ENCODE data around the gene TCF25. TPM values are rescaled to one million over a fixed set of nuclear protein-coding genes. Genes with fewer than 3 reads are reported as not detected.
"Not testable (repeated sequence)": the region's sequence is repeated elsewhere in the genome, so short reads cannot be mapped to it uniquely, and the experiment has no call there.

The TCF25 gene
- total and polyA plus RNA-seq, 4 experiments from 2014 or later: 86.4 to 308 (median 195) TPM

- intact Hi-C loops (cut with micrococcal nuclease): loop anchor here (1.0 kb wide), 1 partner anchor 211 kb away; no protein-coding TSS in a partner anchor
- peaks cover 3% of the 10 kb centered on the region for H3K4me1 ChIP-seq (ENCODE audit: insufficient read depth, low read length)
- H3K27ac Mint-ChIP-seq: peak overlapping the region in 3 of 7 donors; percentile 37 to 73 (median 59)
- DNase-seq: peak in 1 of 5 donors; percentile 26
- POLR2A ChIA-PET (ENCODE audit: partially characterized antibody): interaction anchor here (0.7 to 2.3 kb wide), 7 partner anchors 12 to 213 kb away, joined by 3 to 9 read pairs (median 4); partner anchors contain the start of genes TCF25 and TUBB3
- H3K4me3 Mint-ChIP-seq: no peak overlapping the region
- H3K36me3 Mint-ChIP-seq: peaks cover 10 to 35% of the 10 kb centered on the region in 2 donors
- CTCF ChIA-PET (ENCODE audit: partially characterized antibody): interaction anchor here (0.8 to 3.5 kb wide), 18 partner anchors 8 to 269 kb away, joined by 3 to 33 read pairs (median 3); partner anchors contain the start of genes MC1R and SPATA2L
- H3K4me3 ChIP-seq (ENCODE audit: low read length in 2 of 2): no peak overlapping the region
- peaks cover 3 to 23% (median 5%) of the 10 kb centered on the region in 4 donors for H3K4me1 Mint-ChIP-seq
- H3K27me3 Mint-ChIP-seq: no peaks in the 10 kb centered on the region
- H3K27ac ChIP-seq (ENCODE audit: low read depth, low read length): no peak overlapping the region
- no peaks in the 10 kb centered on the region for H3K27me3 ChIP-seq (ENCODE audit: insufficient read depth, low read length)
- H3K36me3 ChIP-seq (ENCODE audit: insufficient read depth, low read length): peaks cover 10% of the 10 kb centered on the region
- H3K9me3 Mint-ChIP-seq: no peaks in the 10 kb centered on the region
- no peaks in the 10 kb centered on the region for H3K9me3 ChIP-seq (ENCODE audit: control insufficient read depth in 1 of 2, low read length in 2 of 2)
Measured at GRCh38 chr16:89910717-89911354, 37.4 kb downstream of the TCF25 start.

GRCh38 chr16:89911375-89911774 is 38.0 kb downstream of the TCF25 start:
- Mint-ChIP-seq H3K4me3 (no peak overlapping the region), H3K27me3 (no peaks in the 10 kb centered on the region), H3K36me3 (peaks cover 5 to 29% of the 10 kb centered on the region in 2 donors), H3K4me1 (peaks cover 3 to 28% (median 6%) of the 10 kb centered on the region in 4 donors), H3K27ac (peak overlapping the region in 2 of 7 donors; percentile 24 to 37), H3K9me3 (no peaks in the 10 kb centered on the region)
- ChIA-PET POLR2A (ENCODE audit: partially characterized antibody) (interaction anchor here (1.2 to 2.3 kb wide), 3 partner anchors 12 to 190 kb away, joined by 3 to 8 read pairs (median 3); partner anchors contain the start of genes TUBB3, VPS9D1 and ZNF276), CTCF (ENCODE audit: partially characterized antibody) (interaction anchor here (2.2 to 3.5 kb wide), 2 partner anchors 13 to 211 kb away, joined by 7 to 33 read pairs; partner anchors contain the start of gene SPATA2L)
- Histone ChIP-seq H3K9me3 (ENCODE audit: control insufficient read depth in 1 of 2, low read length in 2 of 2) (no peaks in the 10 kb centered on the region), H3K27ac (ENCODE audit: low read depth, low read length) (no peak overlapping the region), H3K4me1 (ENCODE audit: insufficient read depth, low read length) (peaks cover 3% of the 10 kb centered on the region), H3K36me3 (ENCODE audit: insufficient read depth, low read length) (peaks cover 8% of the 10 kb centered on the region), H3K27me3 (ENCODE audit: insufficient read depth, low read length) (no peaks in the 10 kb centered on the region), H3K4me3 (ENCODE audit: low read length in 2 of 2) (no peak overlapping the region)
- intact Hi-C loops (cut with micrococcal nuclease): no loop called here
- peak in 1 of 5 donors; percentile 19 for DNase-seq

GRCh38 chr16:89912143-89912542 is 38.8 kb downstream of the TCF25 start:
- Mint-ChIP-seq H3K36me3 (peaks cover 3 to 22% of the 10 kb centered on the region in 2 donors), H3K4me1 (peaks cover 3 to 28% (median 7%) of the 10 kb centered on the region in 4 donors), H3K27me3 (no peaks in the 10 kb centered on the region), H3K4me3 (no peak overlapping the region), H3K27ac (peak overlapping the region in 1 of 7 donors; percentile 50), H3K9me3 (no peaks in the 10 kb centered on the region)
- Histone ChIP-seq H3K4me1 (ENCODE audit: insufficient read depth, low read length) (peaks cover 5% of the 10 kb centered on the region), H3K4me3 (ENCODE audit: low read length in 2 of 2) (no peak overlapping the region), H3K27ac (ENCODE audit: low read depth, low read length) (no peak overlapping the region), H3K9me3 (ENCODE audit: control insufficient read depth in 1 of 2, low read length in 2 of 2) (no peaks in the 10 kb centered on the region), H3K36me3 (ENCODE audit: insufficient read depth, low read length) (peaks cover 5% of the 10 kb centered on the region), H3K27me3 (ENCODE audit: insufficient read depth, low read length) (no peaks in the 10 kb centered on the region)
- no peak for DNase-seq
- ChIA-PET POLR2A (ENCODE audit: partially characterized antibody) (interaction anchor here (1.2 to 2.3 kb wide), 3 partner anchors 11 to 191 kb away, joined by 3 to 8 read pairs (median 4); partner anchors contain the start of genes TUBB3, VPS9D1 and ZNF276), CTCF (ENCODE audit: partially characterized antibody) (no interaction called here)
- intact Hi-C loops (cut with micrococcal nuclease): no loop called here

- peaks cover 5% of the 10 kb centered on the region for H3K36me3 ChIP-seq (ENCODE audit: insufficient read depth, low read length)
- peak in 1 of 5 donors; percentile 23 for DNase-seq
- Mint-ChIP-seq H3K4me3 (no peak overlapping the region), H3K27me3 (no peaks in the 10 kb centered on the region), H3K9me3 (no peaks in the 10 kb centered on the region), H3K4me1 (peaks cover 5 to 32% (median 11%) of the 10 kb centered on the region in 4 donors), H3K27ac (no peak overlapping the region), H3K36me3 (peaks cover 3 to 22% of the 10 kb centered on the region in 2 donors)
- no peaks in the 10 kb centered on the region for H3K9me3 ChIP-seq (ENCODE audit: control insufficient read depth in 1 of 2, low read length in 2 of 2)
- no peaks in the 10 kb centered on the region for H3K27me3 ChIP-seq (ENCODE audit: insufficient read depth, low read length)
- intact Hi-C loops (cut with micrococcal nuclease): no loop called here
- H3K4me3 ChIP-seq (ENCODE audit: low read length in 2 of 2): no peak overlapping the region
- H3K4me1 ChIP-seq (ENCODE audit: insufficient read depth, low read length): peaks cover 10% of the 10 kb centered on the region
- CTCF ChIA-PET (ENCODE audit: partially characterized antibody): no interaction called here
- POLR2A ChIA-PET (ENCODE audit: partially characterized antibody): interaction anchor here (1.2 to 1.3 kb wide), 2 partner anchors 10 to 192 kb away, joined by 3 to 4 read pairs; partner anchors contain the start of genes TUBB3, VPS9D1 and ZNF276
- no peak overlapping the region for H3K27ac ChIP-seq (ENCODE audit: low read depth, low read length)
Measured at GRCh38 chr16:89912627-89913026, 39.2 kb downstream of the TCF25 start.

GRCh38 chr16:89913408-89914387 is 40.3 kb downstream of the TCF25 start:
- H3K4me3 ChIP-seq (ENCODE audit: low read length in 2 of 2): no peak overlapping the region
- peaks cover 20% of the 10 kb centered on the region for H3K4me1 ChIP-seq (ENCODE audit: insufficient read depth, low read length)
- H3K27ac Mint-ChIP-seq: peak overlapping the region in 2 of 7 donors; percentile 42 to 64
- no peak overlapping the region for H3K27ac ChIP-seq (ENCODE audit: low read depth, low read length)
- peaks cover 5% of the 10 kb centered on the region for H3K36me3 ChIP-seq (ENCODE audit: insufficient read depth, low read length)
- H3K36me3 Mint-ChIP-seq: peaks cover 3 to 21% of the 10 kb centered on the region in 2 donors
- no peaks in the 10 kb centered on the region for H3K27me3 ChIP-seq (ENCODE audit: insufficient read depth, low read length)
- peak overlapping the region in 1 of 8 donors; percentile 31 for H3K4me3 Mint-ChIP-seq
- DNase-seq: peak in 1 of 5 donors; percentile 22
- intact Hi-C loops (cut with micrococcal nuclease): no loop called here
- CTCF ChIA-PET (ENCODE audit: partially characterized antibody): no interaction called here
- no peaks in the 10 kb centered on the region for H3K9me3 Mint-ChIP-seq
- POLR2A ChIA-PET (ENCODE audit: partially characterized antibody): interaction anchor here (1.2 kb wide), 1 partner anchor 9 kb away, joined by 4 read pairs; the partner anchor contains the start of gene TUBB3
- H3K27me3 Mint-ChIP-seq: no peaks in the 10 kb centered on the region
- peaks cover 11 to 40% (median 16%) of the 10 kb centered on the region in 4 donors for H3K4me1 Mint-ChIP-seq
- H3K9me3 ChIP-seq (ENCODE audit: control insufficient read depth in 1 of 2, low read length in 2 of 2): no peaks in the 10 kb centered on the region

- Mint-ChIP-seq H3K4me1 (peaks cover 12 to 47% (median 20%) of the 10 kb centered on the region in 4 donors), H3K36me3 (peaks cover 3 to 14% of the 10 kb centered on the region in 2 donors)
- H3K27ac Mint-ChIP-seq; H3K27me3 Mint-ChIP-seq; H3K27ac ChIP-seq (ENCODE audit: low read depth, low read length); H3K4me3 ChIP-seq (ENCODE audit: low read length in 2 of 2); H3K9me3 ChIP-seq (ENCODE audit: control insufficient read depth in 1 of 2, low read length in 2 of 2); H3K27me3 ChIP-seq (ENCODE audit: insufficient read depth, low read length); CTCF ChIA-PET (ENCODE audit: partially characterized antibody); H3K9me3 Mint-ChIP-seq; intact Hi-C loops (cut with micrococcal nuclease); DNase-seq; H3K36me3 ChIP-seq (ENCODE audit: insufficient read depth, low read length); POLR2A ChIA-PET (ENCODE audit: partially characterized antibody); H3K4me3 Mint-ChIP-seq: not testable (repeated sequence)
- peaks cover 29% of the 10 kb centered on the region for H3K4me1 ChIP-seq (ENCODE audit: insufficient read depth, low read length)
Measured at GRCh38 chr16:89914642-89915285, 41.4 kb downstream of the TCF25 start.
